Cerebellar cortex (tissue), 1 donor: ENCODE data around the gene KIF16B.
"Not testable (repeated sequence)": the region's sequence is repeated elsewhere in the genome, so short reads cannot be mapped to it uniquely, and the experiment has no call there.

ENCODE experiments used
- DNase-seq: peaks from one replicate; pipeline ENCODE4 v3.0.0-alpha.2; 2015; ENCODE audit warnings: low spot score

Gene KIF16B

GRCh38 chr20:16257021-16257420 is 316.2 kb downstream of the KIF16B start:
- no peak for DNase-seq

- DNase-seq = no peak
Measured at GRCh38 chr20:16246870-16247269, 326.4 kb downstream of the KIF16B start.

GRCh38 chr20:16246291-16246690 is 327.0 kb downstream of the KIF16B start:
- DNase-seq = no peak

GRCh38 chr20:16245879-16246278 is 327.4 kb downstream of the KIF16B start:
- DNase-seq = no peak

DNA sequence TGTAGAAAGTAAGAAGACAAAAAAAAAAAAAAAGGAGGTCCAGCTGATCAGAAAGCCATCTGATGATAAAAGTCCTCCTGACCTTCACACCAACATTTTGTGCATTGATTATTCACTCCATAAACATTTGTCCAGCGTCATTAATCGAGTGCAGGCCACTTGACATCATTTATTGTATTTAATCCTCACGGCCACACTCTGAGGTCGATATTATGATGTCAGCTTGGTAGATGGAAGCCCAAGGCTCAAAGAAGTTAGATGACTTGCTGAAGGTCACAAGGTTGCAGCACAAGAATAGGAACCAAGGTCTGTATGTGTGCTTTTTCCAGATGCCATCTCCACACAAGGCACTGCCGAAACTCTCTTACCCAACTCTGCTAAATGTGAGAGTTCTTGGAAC is 328.4 kb downstream of the KIF16B start:
- DNase-seq = no peak

GRCh38 chr20:16243470-16243869 is 329.8 kb downstream of the KIF16B start:
- DNase-seq = no peak

GRCh38 chr20:16241911-16242310 is 331.3 kb downstream of the KIF16B start:
- DNase-seq = peak; percentile 35

GRCh38 chr20:16240355-16240754 is 332.9 kb downstream of the KIF16B start:
- no peak for DNase-seq

GRCh38 chr20:16236589-16237241 is 336.5 kb downstream of the KIF16B start:
- no peak for DNase-seq

DNA sequence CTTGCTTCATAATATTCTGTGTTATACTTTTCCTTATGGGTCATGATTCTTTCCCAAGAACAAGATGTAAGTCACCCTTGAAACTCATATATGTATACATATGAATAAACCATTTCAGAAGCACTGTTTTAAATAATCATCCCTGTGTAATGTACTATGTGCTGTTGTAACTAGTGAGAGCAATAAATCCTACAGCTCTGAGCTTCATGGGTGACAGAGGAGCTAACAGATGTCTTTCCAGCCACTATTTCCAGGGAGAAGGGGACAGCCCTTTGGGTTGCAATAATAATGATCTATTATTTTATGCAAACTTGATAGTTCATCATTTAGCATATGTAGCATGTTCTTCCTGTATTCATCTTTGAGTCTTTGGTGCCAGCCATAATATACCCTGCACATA is 342.8 kb downstream of the KIF16B start:
- DNase-seq = no peak

DNA sequence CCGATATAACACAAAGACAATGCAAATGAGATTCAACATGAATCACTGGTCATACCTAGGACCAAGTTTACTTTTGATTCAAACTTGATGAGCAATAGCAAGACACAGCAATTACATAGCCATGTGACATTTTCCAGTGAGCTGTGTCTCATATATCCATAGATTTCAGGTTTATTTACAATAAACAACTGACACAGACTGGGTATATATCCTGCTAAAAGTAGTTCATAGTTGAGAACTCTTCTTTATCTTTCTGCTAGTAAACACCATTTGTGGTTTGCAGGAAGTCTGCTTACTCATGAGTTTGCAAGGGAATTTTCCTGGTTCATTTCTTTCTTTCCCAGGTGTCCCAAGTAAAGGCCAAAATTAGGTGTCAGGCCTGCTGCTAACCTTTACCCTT is 343.4 kb downstream of the KIF16B start:
- no peak for DNase-seq

GRCh38 chr20:16228722-16229121 is 344.5 kb downstream of the KIF16B start:
- no peak for DNase-seq

DNA sequence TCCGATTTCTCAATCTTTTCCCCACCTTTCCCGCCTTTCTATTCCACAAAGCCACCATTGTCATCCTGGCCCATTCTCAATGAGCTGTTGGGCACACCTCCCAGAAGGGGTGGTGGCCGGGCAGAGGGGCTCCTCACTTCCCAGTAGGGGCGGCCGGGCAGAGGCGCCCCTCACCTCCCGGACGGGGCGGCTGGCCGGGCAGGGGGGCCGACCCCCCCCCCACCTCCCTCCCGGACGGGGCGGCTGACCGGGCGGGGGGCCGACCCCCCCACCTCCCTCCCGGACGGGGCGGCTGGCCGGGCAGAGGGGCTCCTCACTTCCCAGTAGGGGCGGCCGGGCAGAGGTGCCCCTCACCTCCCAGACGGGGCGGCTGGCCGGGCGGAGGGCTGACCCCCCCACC is 346.3 kb downstream of the KIF16B start:
- not testable (repeated sequence) for DNase-seq

DNA sequence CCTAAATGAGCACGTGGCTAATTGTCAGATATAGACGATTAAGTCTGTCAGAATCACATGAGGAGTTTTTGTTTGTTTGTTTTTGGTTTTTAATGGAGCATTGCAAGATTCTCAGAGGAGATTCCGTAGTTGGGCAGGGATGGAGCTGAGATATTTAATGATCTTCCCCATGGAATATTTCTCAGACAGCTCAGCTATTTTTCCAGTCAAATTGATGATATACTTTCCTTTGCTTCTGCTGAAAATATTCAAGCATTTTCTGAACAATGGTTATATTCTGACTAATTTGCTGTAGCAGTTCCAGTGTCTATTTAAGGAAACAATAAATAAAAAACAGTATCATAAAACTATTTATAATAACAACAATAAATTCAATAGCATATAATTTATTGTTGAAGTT is 348.4 kb downstream of the KIF16B start:
- DNase-seq = no peak

GRCh38 chr20:16222859-16223411 is 350.3 kb downstream of the KIF16B start:
- DNase-seq = no peak
